GM18520 (cell line): ENCODE measurements around the gene MAP7.
"Not testable (repeated sequence)": the region's sequence is repeated elsewhere in the genome, so short reads cannot be mapped to it uniquely, and the experiment has no call there.

Experiments used
- ATAC-seq: cut with Tn5 transposase; IDR thresholded peaks from one replicate; pipeline ENCODE4 v1.9.1; 2021; ENCODE audit not compliant: unreplicated experiment

MAP7 gene

DNA sequence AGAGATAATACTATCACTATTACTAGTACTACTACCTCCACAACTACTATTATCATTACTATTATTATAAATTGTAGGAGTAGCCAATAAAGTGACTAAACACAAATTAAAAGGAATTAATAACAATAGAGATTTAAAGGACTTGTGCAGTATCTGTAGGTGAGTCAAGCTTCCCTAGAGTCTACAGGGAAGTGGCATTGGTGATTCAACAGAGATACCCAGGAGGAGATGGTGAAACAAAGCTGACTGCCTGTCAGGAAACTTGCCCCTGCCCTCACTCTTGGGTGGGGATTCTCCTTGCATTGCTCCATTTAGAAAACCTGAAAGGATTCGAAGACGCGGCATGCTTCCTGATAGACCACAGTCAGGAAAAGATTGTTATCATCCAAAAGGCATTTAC, 237.2 kb downstream of the MAP7 start:
- ATAC-seq, result no peak

DNA sequence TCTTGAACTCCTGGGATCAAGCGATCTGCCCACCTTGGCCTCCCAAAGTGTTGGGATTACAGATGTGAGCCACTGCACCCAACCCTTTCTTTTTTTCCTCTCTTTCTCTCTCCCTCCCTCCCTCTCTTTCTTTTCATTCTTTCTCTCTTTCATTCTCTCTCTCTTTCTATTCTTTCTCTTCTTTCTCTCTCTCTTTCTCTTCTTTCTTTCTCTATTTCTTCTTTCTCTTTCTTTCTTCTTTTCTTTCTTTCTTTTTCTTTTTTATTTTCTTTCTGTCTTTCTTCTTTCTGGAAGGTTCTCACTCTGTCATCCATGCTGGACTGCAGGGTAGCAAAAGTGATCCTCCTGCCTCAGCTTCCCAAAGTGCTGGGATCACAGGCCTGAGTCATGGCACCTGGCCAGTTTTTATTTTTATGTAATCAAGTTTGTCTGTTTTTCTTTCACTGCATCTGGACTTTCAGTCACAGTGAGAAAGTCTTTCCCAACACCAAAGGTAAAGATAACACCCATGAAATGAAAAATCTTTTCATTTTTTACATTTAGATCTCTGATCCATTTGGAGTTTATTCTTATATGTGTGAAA, 240.4 kb downstream of the MAP7 start:
- no peak for ATAC-seq

DNA sequence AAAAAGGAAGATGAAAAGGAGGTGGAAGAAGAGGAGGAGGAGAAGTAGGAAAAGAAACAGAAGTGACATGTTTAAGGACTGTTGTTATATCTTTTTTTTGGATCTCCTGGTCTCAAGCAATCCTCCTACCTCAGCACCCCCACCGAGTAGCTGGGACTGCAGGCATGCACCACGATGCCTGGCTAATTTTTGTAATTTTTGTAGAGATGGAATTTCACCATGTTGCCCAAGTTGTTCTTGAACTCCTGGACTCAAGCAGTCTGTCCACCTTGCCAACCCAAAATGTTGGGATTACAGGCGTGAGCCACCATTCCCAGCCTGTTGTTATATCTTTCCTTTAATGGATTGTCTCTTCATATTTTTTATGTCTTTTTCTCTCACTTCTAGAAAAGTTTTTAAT, 241.1 kb downstream of the MAP7 start:
- no peak for ATAC-seq

DNA sequence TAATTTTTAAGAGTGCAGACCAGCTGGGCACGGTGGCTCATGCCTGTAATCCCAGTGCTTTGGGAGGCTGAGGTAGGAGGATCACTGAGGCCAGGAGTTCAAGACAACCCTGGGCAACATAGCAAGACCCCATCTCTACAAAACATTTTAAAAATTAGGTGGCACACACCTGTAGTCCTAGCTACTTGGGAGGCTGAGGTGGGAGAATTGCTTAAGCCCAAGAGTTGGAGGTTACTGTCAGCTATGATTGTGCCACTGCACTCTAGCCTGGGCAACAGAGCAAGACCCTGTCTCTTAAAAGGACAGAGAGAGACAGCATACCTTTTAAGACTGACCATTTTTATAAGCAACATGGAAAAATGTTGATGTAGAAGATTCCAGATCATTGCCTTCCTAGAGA, 241.8 kb downstream of the MAP7 start:
- not testable (repeated sequence) for ATAC-seq

DNA sequence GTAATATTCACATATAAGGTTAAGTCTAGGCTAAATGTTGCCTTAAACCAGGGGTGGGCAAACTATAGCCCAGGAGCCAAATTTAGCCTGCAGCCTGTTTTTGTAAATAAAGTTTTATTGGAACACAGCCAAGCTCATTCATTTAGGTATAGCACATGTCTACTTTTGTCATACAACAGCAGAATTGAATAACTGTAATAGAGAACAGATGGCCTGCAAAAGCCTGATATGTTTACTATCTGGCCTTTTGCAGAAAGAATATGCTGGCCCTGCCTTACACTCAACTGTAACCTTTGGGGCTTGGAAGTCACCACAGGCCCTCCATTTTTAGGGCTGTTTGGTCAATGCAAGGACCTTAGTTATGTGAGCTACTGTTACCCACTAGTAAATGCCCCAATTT, 242.9 kb downstream of the MAP7 start:
- no peak for ATAC-seq

DNA sequence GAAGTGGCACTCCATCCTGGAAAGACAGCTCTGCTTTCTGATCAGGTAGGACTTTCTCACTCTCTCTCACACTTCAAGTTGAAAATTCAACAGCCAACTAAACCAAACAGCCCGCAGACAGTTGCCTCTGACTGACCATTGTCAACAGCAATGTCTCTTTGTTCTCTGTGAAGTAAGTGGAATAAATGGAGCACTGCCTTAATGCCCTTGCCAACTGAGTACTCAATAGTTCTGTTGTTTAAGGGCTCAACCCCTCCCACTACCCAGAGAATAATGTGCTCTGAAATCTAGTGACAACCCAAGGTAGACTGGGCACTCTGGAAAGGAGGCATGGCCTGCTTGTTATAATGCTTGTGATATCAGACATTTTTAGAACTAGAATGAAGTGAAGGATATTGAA, 243.8 kb downstream of the MAP7 start:
- no peak for ATAC-seq

GRCh38 chr6:136304410-136304809, 245.8 kb downstream of the MAP7 start:
- no peak for ATAC-seq

DNA sequence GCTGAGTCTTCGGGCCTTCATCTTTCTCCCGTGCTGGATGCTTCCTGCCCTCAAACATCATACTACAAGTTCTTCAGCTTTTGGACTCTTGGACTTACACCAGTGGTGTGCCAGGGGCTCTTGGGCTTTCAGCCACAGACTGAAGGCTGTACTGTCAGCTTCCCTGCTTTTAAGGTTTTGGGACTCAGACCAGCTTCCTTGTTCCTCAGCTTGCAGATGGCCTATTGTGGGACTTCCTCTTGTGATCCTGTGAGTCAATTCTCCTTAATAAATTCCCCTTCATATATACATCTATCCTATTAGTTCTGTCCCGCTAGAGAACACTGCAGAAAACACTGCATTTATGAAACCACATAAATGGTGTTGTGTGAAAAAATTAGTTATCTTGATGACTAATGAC, 246.7 kb downstream of the MAP7 start:
- ATAC-seq, result no peak

DNA sequence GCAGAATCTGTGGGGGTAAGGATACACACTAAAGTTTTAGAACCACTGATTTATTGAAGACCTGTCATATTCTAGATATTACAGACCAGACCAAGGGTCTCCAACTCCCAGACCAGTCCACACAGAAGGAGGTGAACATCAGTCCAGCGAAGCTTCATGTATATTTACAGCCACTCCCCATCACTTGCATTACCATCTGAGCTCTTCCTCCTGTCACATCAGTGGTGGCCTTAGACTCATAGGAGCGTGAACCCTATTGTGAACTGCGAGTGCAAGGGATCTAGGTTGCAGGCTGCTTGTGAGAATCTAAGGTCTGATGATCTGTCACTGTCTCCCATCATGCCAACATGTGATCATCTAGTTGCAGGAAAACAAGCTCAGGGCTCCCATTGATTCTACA, 255.6 kb downstream of the MAP7 start:
- ATAC-seq, result no peak
